GM21423 (cell line): ENCODE data around the gene TIGD2.
"Not testable (repeated sequence)": the region's sequence is repeated elsewhere in the genome, so short reads cannot be mapped to it uniquely, and the experiment has no call there.

ENCODE experiments used
- ATAC-seq: cut with Tn5 transposase; IDR thresholded peaks from one replicate; pipeline ENCODE4 v1.9.1; 2021; ENCODE audit warnings: mild to moderate bottlenecking, moderate library complexity; ENCODE audit not compliant: unreplicated experiment

TIGD2 gene

GRCh38 chr4:89119166-89119565 lies 7.8 kb downstream of the TIGD2 start:
- ATAC-seq = no peak

- no peak for ATAC-seq
Observed at GRCh38 chr4:89119836-89120235, 8.5 kb downstream of the TIGD2 start.

- ATAC-seq = no peak
Observed at GRCh38 chr4:89121387-89122068, 10.2 kb downstream of the TIGD2 start.

GRCh38 chr4:89123451-89123851 lies 12.1 kb downstream of the TIGD2 start:
- no peak for ATAC-seq

- ATAC-seq = no peak
Observed at GRCh38 chr4:89125901-89126782, 14.8 kb downstream of the TIGD2 start.

GRCh38 chr4:89129080-89129640 lies 17.8 kb downstream of the TIGD2 start:
- ATAC-seq = no peak

GRCh38 chr4:89134775-89135319 lies 23.5 kb downstream of the TIGD2 start:
- ATAC-seq = no peak

- no peak for ATAC-seq
Observed at GRCh38 chr4:89136525-89136924, 25.2 kb downstream of the TIGD2 start.

- ATAC-seq = no peak
Observed at GRCh38 chr4:89137231-89137630, 25.9 kb downstream of the TIGD2 start.

GRCh38 chr4:89137695-89138094 lies 26.4 kb downstream of the TIGD2 start:
- ATAC-seq = no peak

GRCh38 chr4:89140168-89140759 lies 28.9 kb downstream of the TIGD2 start:
- ATAC-seq = no peak

- ATAC-seq = peak; percentile 74
Observed at GRCh38 chr4:89142691-89143669, 31.6 kb downstream of the TIGD2 start.

GRCh38 chr4:89144652-89145051 lies 33.3 kb downstream of the TIGD2 start:
- not testable (repeated sequence) for ATAC-seq

- ATAC-seq = no peak
Observed at GRCh38 chr4:89146196-89146595, 34.9 kb downstream of the TIGD2 start.

- ATAC-seq = no peak
Observed at GRCh38 chr4:89152972-89153371, 41.6 kb downstream of the TIGD2 start.

- no peak for ATAC-seq
Observed at GRCh38 chr4:89156174-89156914, 45.0 kb downstream of the TIGD2 start.

GRCh38 chr4:89157488-89158024 lies 46.2 kb downstream of the TIGD2 start:
- ATAC-seq = no peak

- ATAC-seq = no peak
Observed at GRCh38 chr4:89158884-89159503, 47.7 kb downstream of the TIGD2 start.

- ATAC-seq = no peak
Observed at GRCh38 chr4:89160806-89161205, 49.5 kb downstream of the TIGD2 start.
